Mesenchymal stem cell (in vitro differentiated cells and primary cell): ENCODE data around the gene GTF3C2.
A peak's percentile ranks its signal among the peaks of the same experiment; 100 is the strongest.

Experiments
- DNase-seq: peaks from one replicate; pipeline ENCODE4 v3.0.0-alpha.2; 2013
- H2AFZ ChIP-seq: one replicate; pipeline ENCODE4 v1.6.1; 2013; ENCODE audit warnings: low read depth, mild to moderate bottlenecking, control low read depth, inconsistent platforms, low read length, moderate library complexity
- H2AK5ac ChIP-seq: 2 replicates; pipeline ENCODE4 v1.6.1; 2013; ENCODE audit warnings: low read length, moderate library complexity, mild to moderate bottlenecking, inconsistent platforms; ENCODE audit not compliant: severe bottlenecking
- H2BK120ac ChIP-seq: one replicate; pipeline ENCODE4 v1.6.1; 2013; ENCODE audit warnings: low read depth, mild to moderate bottlenecking, inconsistent platforms, low read length, moderate library complexity
- H2BK12ac ChIP-seq, 2 experiments: one replicate each; pipeline ENCODE4 v1.6.1; 2013; ENCODE audit warnings: inconsistent platforms in 2 of 2, low read length in 2 of 2, mild to moderate bottlenecking in 2 of 2, moderate library complexity in 2 of 2, control low read depth in 1 of 2
- H2BK15ac ChIP-seq: one replicate; pipeline ENCODE4 v1.6.1; 2013; ENCODE audit warnings: mild to moderate bottlenecking, low read depth, inconsistent platforms; ENCODE audit not compliant: poor library complexity, severe bottlenecking
- H2BK5ac ChIP-seq: 2 replicates; pipeline ENCODE4 v1.6.1; 2013; ENCODE audit warnings: low read depth, mild to moderate bottlenecking, low read length, control low read depth, inconsistent platforms; ENCODE audit not compliant: poor library complexity, severe bottlenecking
- H3K14ac ChIP-seq, 2 experiments: one replicate each; pipeline ENCODE4 v1.6.1; 2013; ENCODE audit warnings: inconsistent platforms in 2 of 2, low read length in 2 of 2, control low read depth in 1 of 2, mild to moderate bottlenecking in 1 of 2, moderate library complexity in 1 of 2
- H3K18ac ChIP-seq, 2 experiments: one replicate each; pipeline ENCODE4 v1.6.1; 2013; ENCODE audit warnings: inconsistent platforms in 2 of 2, low read length in 2 of 2, control low read depth in 1 of 2, low read depth in 1 of 2, mild to moderate bottlenecking in 1 of 2
- H3K23ac ChIP-seq, 2 experiments: one replicate each; pipeline ENCODE4 v1.6.1; 2013; ENCODE audit warnings: inconsistent platforms in 2 of 2, low read length in 2 of 2, mild to moderate bottlenecking in 2 of 2, moderate library complexity in 2 of 2, control low read depth in 1 of 2
- H3K27ac ChIP-seq: 2 replicates; pipeline ENCODE4 v1.5.1; 2013; ENCODE audit warnings: mild to moderate bottlenecking, moderate library complexity, low read length, control low read depth, inconsistent platforms; ENCODE audit not compliant: poor library complexity, severe bottlenecking
- H3K27me3 ChIP-seq, 2 experiments: 2 replicates each; pipeline versions ENCODE4 v1.6.1 to v1.7.0; 2013; ENCODE audit warnings: low read length in 2 of 2, mild to moderate bottlenecking in 2 of 2, moderate library complexity in 2 of 2, control low read depth in 1 of 2, inconsistent platforms in 1 of 2; ENCODE audit not compliant: control insufficient read depth in 1 of 2, insufficient read depth in 1 of 2
- H3K36me3 ChIP-seq, 2 experiments: 2 replicates each; pipeline versions ENCODE4 v1.6.1 to v1.7.0; 2013; ENCODE audit warnings: low read length in 2 of 2, control low read depth in 1 of 2, inconsistent platforms in 1 of 2, low read depth in 1 of 2, mild to moderate bottlenecking in 1 of 2; ENCODE audit not compliant: insufficient read depth in 2 of 2, control insufficient read depth in 1 of 2
- H3K4ac ChIP-seq, 2 experiments: one replicate each; pipeline ENCODE4 v1.6.1; 2013; ENCODE audit warnings: inconsistent platforms in 2 of 2, low read length in 2 of 2, mild to moderate bottlenecking in 2 of 2, moderate library complexity in 2 of 2, control low read depth in 1 of 2, low read depth in 1 of 2
- H3K4me1 ChIP-seq: 2 replicates; pipeline ENCODE4 v1.6.1; 2013; ENCODE audit warnings: low read depth, low read length, control low read depth; ENCODE audit not compliant: control insufficient read depth, insufficient read depth
- H3K4me2 ChIP-seq: 2 replicates; pipeline ENCODE4 v1.6.1; 2013; ENCODE audit warnings: low read length, mild to moderate bottlenecking, inconsistent platforms; ENCODE audit not compliant: poor library complexity, severe bottlenecking
- H3K4me3 ChIP-seq, 2 experiments: 2 replicates each; pipeline versions ENCODE4 v1.5.1 to v1.7.0; 2013; ENCODE audit warnings: low read length in 2 of 2, mild to moderate bottlenecking in 2 of 2, control low read depth in 1 of 2, low read depth in 1 of 2; ENCODE audit not compliant: insufficient read depth in 1 of 2
- H3K79me1 ChIP-seq: replicated peaks from 2 replicates; pipeline ENCODE4 v1.6.1; 2013; ENCODE audit warnings: mild to moderate bottlenecking, control low read depth, low read length, inconsistent platforms; ENCODE audit not compliant: poor library complexity, severe bottlenecking
- H3K9ac ChIP-seq: 2 replicates; pipeline ENCODE4 v1.7.0; 2013; ENCODE audit warnings: mild to moderate bottlenecking, low read length, moderate library complexity
- H3K9me3 ChIP-seq: 2 replicates; pipeline ENCODE4 v1.7.0; 2013; ENCODE audit warnings: mild to moderate bottlenecking, low read length; ENCODE audit not compliant: control insufficient read depth
- H4K8ac ChIP-seq: one replicate; pipeline ENCODE4 v1.6.1; 2013; ENCODE audit warnings: inconsistent platforms, mild to moderate bottlenecking, low read length, moderate library complexity
- H4K91ac ChIP-seq: one replicate; pipeline ENCODE4 v1.6.1; 2013; ENCODE audit warnings: mild to moderate bottlenecking, low read length, inconsistent platforms
- WGBS: methylation state at CpG from one replicate; pipeline ENCODE4 v1.1.7; 2013; ENCODE audit warnings: mixed read lengths; 5-methylcytosine and 5-hydroxymethylcytosine counted together

GTF3C2 gene

DNA sequence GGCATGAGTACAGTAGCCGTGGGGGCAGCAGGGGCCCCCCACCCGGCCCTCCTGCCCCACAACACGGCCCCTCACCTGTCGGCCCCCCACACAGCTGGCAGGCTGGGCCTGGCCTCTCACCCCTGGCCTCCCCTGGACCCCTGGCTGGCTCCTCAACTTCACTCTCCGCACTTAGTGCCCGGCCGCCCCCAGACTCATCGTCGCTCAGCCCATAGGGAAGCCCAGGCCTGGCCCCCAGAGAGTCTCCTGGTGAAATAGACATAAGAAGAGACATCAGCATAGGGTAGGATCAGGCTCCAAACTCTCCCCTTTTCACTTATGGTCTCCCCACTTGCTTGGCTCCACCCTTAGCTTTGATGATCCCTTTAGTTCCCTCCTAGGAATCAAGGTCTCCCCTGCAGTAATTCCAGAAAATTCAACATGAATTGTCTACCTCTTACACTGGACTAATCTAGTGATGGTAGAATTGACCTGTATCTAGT lies 22.3 kb upstream of the GTF3C2 start:
- H4K91ac ChIP-seq, result peak overlapping the region; percentile 71
- no peak overlapping the region for H3K18ac ChIP-seq
- H3K9ac ChIP-seq, result peak overlapping the region; percentile 99
- H2BK5ac ChIP-seq, result no peak overlapping the region
- H3K4ac ChIP-seq, result no peak overlapping the region
- no peak overlapping the region for H3K23ac ChIP-seq
- peaks cover 72 to 74% of the 10 kb centered on the region in 2 experiments for H3K36me3 ChIP-seq
- peak overlapping the region in 1 of 2 experiments; percentile 95 for H3K4me3 ChIP-seq
- no peaks in the 10 kb centered on the region for H3K27me3 ChIP-seq
- WGBS, result 93% methylated on average over 9 of the region's 9 CpGs
- no peak overlapping the region for H2AK5ac ChIP-seq
- H2BK15ac ChIP-seq, result no peak overlapping the region
- peaks cover 21% of the 10 kb centered on the region for H3K4me1 ChIP-seq
- H3K9me3 ChIP-seq, result no peaks in the 10 kb centered on the region
- H4K8ac ChIP-seq, result no peak overlapping the region
- H3K4me2 ChIP-seq, result no peak overlapping the region
- DNase-seq, result no peak
- no peak overlapping the region for H2BK12ac ChIP-seq
- no peak overlapping the region for H3K14ac ChIP-seq
- no peak overlapping the region for H2AFZ ChIP-seq
- H2BK120ac ChIP-seq, result no peak overlapping the region
- peaks cover 25% of the 10 kb centered on the region for H3K79me1 ChIP-seq
- peak overlapping the region; percentile 11 for H3K27ac ChIP-seq

DNA sequence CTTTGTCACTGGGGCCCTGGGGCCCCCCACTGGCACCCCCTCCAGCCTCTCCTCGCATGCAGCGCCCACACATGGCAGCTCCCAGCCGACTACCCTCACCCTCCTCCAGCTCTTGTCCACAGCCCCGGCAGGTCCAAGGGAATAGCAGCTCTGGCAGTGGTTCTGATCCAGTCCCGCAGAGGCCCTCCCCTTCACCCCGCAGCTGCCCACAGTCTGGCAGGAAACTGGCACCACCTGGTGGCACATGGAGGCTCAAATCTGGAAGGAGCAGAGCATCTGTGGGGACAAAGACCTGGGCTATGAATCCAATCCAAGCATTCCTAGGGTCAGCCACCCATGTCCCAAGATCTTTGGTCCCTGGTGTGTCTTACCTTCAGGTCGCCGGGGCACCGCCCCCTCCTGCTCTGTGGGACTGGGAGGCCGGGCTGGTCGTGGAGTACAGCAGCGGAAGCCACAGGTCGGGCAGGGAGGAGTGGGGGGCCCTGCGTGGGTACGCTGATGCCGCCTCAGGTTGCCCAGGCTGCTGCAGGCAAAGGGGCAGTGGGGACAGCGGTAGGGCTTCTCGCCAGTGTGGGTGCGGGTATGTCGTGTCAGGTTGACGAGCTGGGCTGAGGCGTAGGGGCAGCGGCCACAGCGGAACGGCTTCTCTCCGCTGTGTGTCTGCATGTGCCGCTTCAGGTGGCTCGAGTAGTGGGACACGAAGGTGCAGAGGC lies 21.7 kb upstream of the GTF3C2 start:
- no peak overlapping the region for H2AFZ ChIP-seq
- H2BK15ac ChIP-seq, result no peak overlapping the region
- no peak overlapping the region for H2BK5ac ChIP-seq
- no peak overlapping the region for H3K4me2 ChIP-seq
- no peak overlapping the region for H3K4ac ChIP-seq
- peak overlapping the region; percentile 17 for H3K9ac ChIP-seq
- H2BK120ac ChIP-seq, result no peak overlapping the region
- no peaks in the 10 kb centered on the region for H3K9me3 ChIP-seq
- no peak overlapping the region for H2BK12ac ChIP-seq
- 94% methylated on average over 29 of the region's 29 CpGs for WGBS
- H3K27ac ChIP-seq, result no peak overlapping the region
- no peak overlapping the region for H4K8ac ChIP-seq
- no peak overlapping the region for H3K14ac ChIP-seq
- no peak for DNase-seq
- no peak overlapping the region for H2AK5ac ChIP-seq
- peaks cover 23% of the 10 kb centered on the region for H3K4me1 ChIP-seq
- no peak overlapping the region for H3K23ac ChIP-seq
- no peak overlapping the region for H3K18ac ChIP-seq
- H3K79me1 ChIP-seq, result peaks cover 28% of the 10 kb centered on the region
- peak overlapping the region; percentile 71 for H4K91ac ChIP-seq
- peaks cover 74% of the 10 kb centered on the region in 2 experiments for H3K36me3 ChIP-seq
- H3K4me3 ChIP-seq, result no peak overlapping the region
- H3K27me3 ChIP-seq, result no peaks in the 10 kb centered on the region

DNA sequence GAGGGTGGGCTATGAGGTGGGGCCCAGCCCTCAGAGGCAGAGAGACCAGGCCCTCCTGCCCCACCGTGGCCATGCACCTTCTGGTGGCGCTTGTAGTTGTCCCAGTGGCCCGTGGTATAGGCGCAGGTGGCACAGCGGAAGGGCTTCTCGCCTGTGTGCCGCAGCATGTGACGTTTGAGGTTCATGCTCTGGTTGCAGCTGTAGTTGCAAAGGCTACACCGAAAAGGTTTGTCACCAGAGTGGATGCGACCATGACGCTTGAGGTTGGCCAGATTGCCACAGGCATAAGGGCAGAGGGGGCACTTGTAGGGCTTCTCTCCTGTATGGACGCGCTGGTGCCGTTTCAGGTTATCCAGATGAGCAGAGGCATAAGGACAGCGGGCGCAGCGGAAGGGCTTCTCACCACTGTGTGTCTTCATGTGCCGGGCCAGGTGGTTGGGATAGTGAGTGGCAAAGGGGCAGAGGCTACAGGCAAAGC lies 21.1 kb upstream of the GTF3C2 start:
- Histone ChIP-seq H3K9me3 (no peaks in the 10 kb centered on the region), H3K27ac (no peak overlapping the region), H3K4me3 (no peak overlapping the region), H4K8ac (no peak overlapping the region), H3K79me1 (peaks cover 28% of the 10 kb centered on the region), H3K9ac (no peak overlapping the region), H2BK12ac (no peak overlapping the region), H3K27me3 (no peaks in the 10 kb centered on the region), H2BK120ac (no peak overlapping the region), H4K91ac (no peak overlapping the region), H2AFZ (no peak overlapping the region), H3K4me1 (peaks cover 23% of the 10 kb centered on the region), H3K4ac (no peak overlapping the region), H2BK5ac (no peak overlapping the region), H3K18ac (no peak overlapping the region), H2BK15ac (no peak overlapping the region), H3K23ac (no peak overlapping the region), H3K14ac (no peak overlapping the region), H3K4me2 (no peak overlapping the region), H2AK5ac (no peak overlapping the region), H3K36me3 (peaks cover 76% of the 10 kb centered on the region in 2 experiments)
- 96% methylated on average over 17 of the region's 18 CpGs for WGBS
- DNase-seq, result no peak

DNA sequence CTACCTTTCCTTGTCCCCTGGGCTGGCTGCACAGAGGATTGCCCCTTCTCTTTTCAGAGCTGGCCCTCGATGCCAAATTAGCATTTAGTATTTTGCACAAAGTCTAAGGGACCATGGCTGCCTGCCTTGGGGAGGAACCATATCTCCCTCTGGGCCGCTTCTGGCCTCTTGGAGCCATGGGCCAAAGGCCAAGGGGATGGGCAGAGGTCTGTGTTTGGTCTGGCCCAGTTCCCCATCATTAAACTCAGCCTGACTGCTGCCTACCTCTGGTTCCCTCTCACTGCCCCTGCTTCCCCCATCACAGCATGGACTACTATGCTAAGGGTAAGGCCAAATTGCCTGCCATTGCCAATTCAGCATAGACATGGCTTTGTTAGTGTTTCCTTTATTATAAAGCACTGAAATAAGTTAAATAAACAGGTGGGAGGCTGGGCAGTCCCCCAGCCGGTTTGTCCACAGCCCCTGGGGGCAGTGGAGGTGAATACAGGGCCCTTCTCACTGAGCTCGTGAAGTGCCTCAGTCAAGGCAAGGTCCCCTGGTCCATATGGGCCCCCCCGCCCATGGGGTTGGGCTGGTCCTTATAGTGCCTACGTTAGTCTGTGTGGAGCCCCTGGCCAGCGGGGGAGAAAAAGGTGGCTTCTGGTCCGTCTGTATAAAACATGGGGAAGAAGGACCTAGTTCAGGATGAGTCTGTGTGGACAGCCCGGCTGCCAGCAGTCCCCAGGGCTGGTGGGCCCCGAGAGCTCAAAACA lies 20.5 kb upstream of the GTF3C2 start:
- DNase-seq, result no peak
- no peak overlapping the region for H3K18ac ChIP-seq
- no peak overlapping the region for H3K4me2 ChIP-seq
- H2BK15ac ChIP-seq, result no peak overlapping the region
- H2AK5ac ChIP-seq, result no peak overlapping the region
- peak overlapping the region; percentile 10 for H3K9ac ChIP-seq
- no peak overlapping the region for H2BK120ac ChIP-seq
- H3K4ac ChIP-seq, result no peak overlapping the region
- no peak overlapping the region for H3K14ac ChIP-seq
- no peak overlapping the region for H3K4me3 ChIP-seq
- H2BK12ac ChIP-seq, result no peak overlapping the region
- H3K4me1 ChIP-seq, result peaks cover 25% of the 10 kb centered on the region
- no peaks in the 10 kb centered on the region for H3K27me3 ChIP-seq
- H3K9me3 ChIP-seq, result no peaks in the 10 kb centered on the region
- peaks cover 30% of the 10 kb centered on the region for H3K79me1 ChIP-seq
- WGBS, result 83% methylated on average over 10 of the region's 10 CpGs
- H2BK5ac ChIP-seq, result no peak overlapping the region
- H3K23ac ChIP-seq, result no peak overlapping the region
- no peak overlapping the region for H2AFZ ChIP-seq
- H4K91ac ChIP-seq, result no peak overlapping the region
- peaks cover 72 to 77% of the 10 kb centered on the region in 2 experiments for H3K36me3 ChIP-seq
- H4K8ac ChIP-seq, result no peak overlapping the region
- no peak overlapping the region for H3K27ac ChIP-seq
